Liver (tissue), 3 donors: ENCODE measurements around the gene TBC1D5.

Experiments used
- CTCF ChIP-seq: fragments of 150-350 bp; IDR thresholded peaks from 2 replicates; pipeline ENCODE4 v1.5.1; 2017; ENCODE audit warnings: improper control_type of control experiment, low read depth, low read length; ENCODE audit not compliant: missing input control
- EGR1 ChIP-seq, 2 donors: IDR thresholded peaks; 2 replicates each; pipeline ENCODE4 v1.6.1; 2016 to 2018; ENCODE audit warnings: antibody characterized with exemption in 2 of 2, low read depth in 2 of 2
- GABPA ChIP-seq, 2 donors: IDR thresholded peaks in 1 of 2; conservative IDR thresholded peaks in 1 of 2; 2 replicates each; pipeline ENCODE4 v1.6.1; 2016; ENCODE audit warnings: antibody characterized with exemption in 2 of 2, mild to moderate bottlenecking in 1 of 2, moderate library complexity in 1 of 2
- HNF4A ChIP-seq, 2 donors: conservative IDR thresholded peaks; 2 replicates each; pipeline ENCODE4 v1.6.1; 2016; ENCODE audit warnings: antibody characterized with exemption in 2 of 2, mild to moderate bottlenecking in 2 of 2
- JUND ChIP-seq, 2 donors: IDR thresholded peaks; 2 replicates each; pipeline ENCODE4 v1.6.1; 2016; ENCODE audit warnings: antibody characterized with exemption in 2 of 2
- MAX ChIP-seq: IDR thresholded peaks from 2 replicates; pipeline ENCODE4 v1.6.1; 2016; ENCODE audit warnings: antibody characterized with exemption
- RAD21 ChIP-seq, 2 donors: IDR thresholded peaks; 2 replicates each; pipeline ENCODE4 v1.6.1; 2016; ENCODE audit warnings: antibody characterized with exemption in 2 of 2, mild to moderate bottlenecking in 2 of 2
- REST ChIP-seq: IDR thresholded peaks from 2 replicates; pipeline ENCODE4 v1.6.1; 2016; ENCODE audit warnings: antibody characterized with exemption, mild to moderate bottlenecking
- RXRA ChIP-seq, 2 donors: IDR thresholded peaks; 2 replicates each; pipeline ENCODE4 v1.6.1; 2017 to 2018; ENCODE audit warnings: antibody characterized with exemption in 2 of 2, mild to moderate bottlenecking in 1 of 2
- TAF1 ChIP-seq: conservative IDR thresholded peaks from 2 replicates; pipeline ENCODE4 v1.6.1; 2016; ENCODE audit warnings: antibody characterized with exemption, mild to moderate bottlenecking
- YY1 ChIP-seq: IDR thresholded peaks from 2 replicates; pipeline ENCODE4 v1.6.1; 2016; ENCODE audit warnings: antibody characterized with exemption, mild to moderate bottlenecking
- ZBTB33 ChIP-seq: IDR thresholded peaks from 2 replicates; pipeline ENCODE4 v1.6.1; 2016; ENCODE audit warnings: antibody characterized with exemption
- donor health status: healthy.
- donor health status: healthy.

GRCh38 chr3:17396036-17396435 lies 346.4 kb downstream of the TBC1D5 start:
- TF ChIP-seq REST (no peak), CTCF (no peak), RAD21 (IDR thresholded peaks at IDR 0.05) (no peak), MAX (no peak), TAF1 (no peak), ZBTB33 (no peak), JUND (IDR thresholded peaks at IDR 0.05) (no peak), RXRA (IDR thresholded peaks at IDR 0.05) (no peak), HNF4A (conservative IDR thresholded peaks at IDR 0.05) (no peak), EGR1 (IDR thresholded peaks at IDR 0.05; ENCODE audit: low read depth in 2 of 2) (no peak), YY1 (no peak), GABPA (IDR thresholded peaks at IDR 0.05 in 1 of 2, conservative IDR thresholded peaks at IDR 0.05 in 1 of 2) (no peak)
